Activated T-cell treated with anti-CD3 and anti-CD28 coated beads, Interleukin-2, amount 50 U/mL, for 24 hours (primary cell): ENCODE data around the gene KIF1A.
"Not testable (repeated sequence)": the region's sequence is repeated elsewhere in the genome, so short reads cannot be mapped to it uniquely, and the experiment has no call there.

ENCODE experiments used
- DNase-seq: peaks from one replicate; pipeline ENCODE4 v3.0.0-alpha.2; 2020
- H3K27ac Mint-ChIP-seq: 2 replicates; pipeline ENCODE4 v1.8.0; 2020; ENCODE audit warnings: mild to moderate bottlenecking, mixed read lengths
- H3K27me3 Mint-ChIP-seq: 2 replicates; pipeline ENCODE4 v1.8.0; 2020; ENCODE audit warnings: mixed read lengths
- H3K36me3 Mint-ChIP-seq: 2 replicates; pipeline ENCODE4 v1.8.0; 2020; ENCODE audit warnings: low read depth, mixed read lengths
- H3K4me1 Mint-ChIP-seq: 2 replicates; pipeline ENCODE4 v1.8.0; 2020; ENCODE audit warnings: low read depth, mixed read lengths
- H3K4me3 Mint-ChIP-seq: 2 replicates; pipeline ENCODE4 v1.8.0; 2020; ENCODE audit warnings: mild to moderate bottlenecking, moderate library complexity, mixed read lengths
- H3K9me3 Mint-ChIP-seq: 2 replicates; pipeline ENCODE4 v1.8.0; 2020; ENCODE audit warnings: mixed read lengths

The KIF1A gene

GRCh38 chr2:240705204-240705791 lies 114.7 kb downstream of the KIF1A start:
- Mint-ChIP-seq H3K4me1 (peaks cover 13% of the 10 kb centered on the region), H3K9me3 (no peaks in the 10 kb centered on the region), H3K27ac (no peak overlapping the region), H3K27me3 (peaks cover 23% of the 10 kb centered on the region), H3K4me3 (peak overlapping the region; percentile 45), H3K36me3 (no peaks in the 10 kb centered on the region)
- no peak for DNase-seq

- H3K4me3 Mint-ChIP-seq = peak overlapping the region; percentile 45
- H3K4me1 Mint-ChIP-seq = peaks cover 13% of the 10 kb centered on the region
- H3K36me3 Mint-ChIP-seq = no peaks in the 10 kb centered on the region
- H3K27ac Mint-ChIP-seq = no peak overlapping the region
- no peaks in the 10 kb centered on the region for H3K9me3 Mint-ChIP-seq
- peaks cover 23% of the 10 kb centered on the region for H3K27me3 Mint-ChIP-seq
- peak; percentile 63 for DNase-seq
Measured at GRCh38 chr2:240704651-240705050, 115.4 kb downstream of the KIF1A start.

- H3K27ac Mint-ChIP-seq = no peak overlapping the region
- H3K27me3 Mint-ChIP-seq = peaks cover 25% of the 10 kb centered on the region
- no peak for DNase-seq
- H3K4me3 Mint-ChIP-seq = no peak overlapping the region
- peaks cover 13% of the 10 kb centered on the region for H3K4me1 Mint-ChIP-seq
- H3K9me3 Mint-ChIP-seq = no peaks in the 10 kb centered on the region
- no peaks in the 10 kb centered on the region for H3K36me3 Mint-ChIP-seq
Measured at GRCh38 chr2:240703417-240704341, 116.3 kb downstream of the KIF1A start.

- Mint-ChIP-seq H3K4me3 (no peak overlapping the region), H3K4me1 (peaks cover 13% of the 10 kb centered on the region), H3K36me3 (no peaks in the 10 kb centered on the region), H3K9me3 (no peaks in the 10 kb centered on the region), H3K27ac (no peak overlapping the region), H3K27me3 (peaks cover 25% of the 10 kb centered on the region)
- no peak for DNase-seq
Measured at GRCh38 chr2:240702640-240703011, 117.4 kb downstream of the KIF1A start.

- no peak overlapping the region for H3K27ac Mint-ChIP-seq
- H3K4me1 Mint-ChIP-seq = peaks cover 13% of the 10 kb centered on the region
- no peak overlapping the region for H3K4me3 Mint-ChIP-seq
- H3K27me3 Mint-ChIP-seq = peaks cover 25% of the 10 kb centered on the region
- DNase-seq = no peak
- no peaks in the 10 kb centered on the region for H3K9me3 Mint-ChIP-seq
- H3K36me3 Mint-ChIP-seq = no peaks in the 10 kb centered on the region
Measured at GRCh38 chr2:240701736-240702639, 118.0 kb downstream of the KIF1A start.

- no peaks in the 10 kb centered on the region for H3K36me3 Mint-ChIP-seq
- no peak overlapping the region for H3K27ac Mint-ChIP-seq
- H3K9me3 Mint-ChIP-seq = no peaks in the 10 kb centered on the region
- H3K27me3 Mint-ChIP-seq = peaks cover 25% of the 10 kb centered on the region
- H3K4me1 Mint-ChIP-seq = peaks cover 13% of the 10 kb centered on the region
- no peak overlapping the region for H3K4me3 Mint-ChIP-seq
- no peak for DNase-seq
Measured at GRCh38 chr2:240701091-240701735, 118.8 kb downstream of the KIF1A start.

- peaks cover 24% of the 10 kb centered on the region for H3K27me3 Mint-ChIP-seq
- not testable (repeated sequence) for H3K27ac Mint-ChIP-seq, H3K9me3 Mint-ChIP-seq
Measured at GRCh38 chr2:240700616-240701015, 119.4 kb downstream of the KIF1A start.

GRCh38 chr2:240699835-240700234 lies 120.2 kb downstream of the KIF1A start:
- H3K27me3 Mint-ChIP-seq = peaks cover 16% of the 10 kb centered on the region
- not testable (repeated sequence) for H3K4me3 Mint-ChIP-seq, H3K4me1 Mint-ChIP-seq, H3K27ac Mint-ChIP-seq, H3K36me3 Mint-ChIP-seq, DNase-seq, H3K9me3 Mint-ChIP-seq

More at GRCh38 chr2:240700616-240701015, 119.4 kb downstream of the KIF1A start:
- not testable (repeated sequence) for H3K36me3 Mint-ChIP-seq, DNase-seq, H3K4me3 Mint-ChIP-seq
- H3K4me1 Mint-ChIP-seq = peaks cover 12% of the 10 kb centered on the region

- H3K4me1 Mint-ChIP-seq, H3K27ac Mint-ChIP-seq, DNase-seq, H3K9me3 Mint-ChIP-seq, H3K36me3 Mint-ChIP-seq, H3K4me3 Mint-ChIP-seq: not testable (repeated sequence)
- peaks cover 11% of the 10 kb centered on the region for H3K27me3 Mint-ChIP-seq
Measured at GRCh38 chr2:240698852-240699561, 121.0 kb downstream of the KIF1A start.

- not testable (repeated sequence) for H3K4me3 Mint-ChIP-seq, H3K36me3 Mint-ChIP-seq
Measured at GRCh38 chr2:240696469-240696868, 123.5 kb downstream of the KIF1A start.

GRCh38 chr2:240695593-240695992 lies 124.4 kb downstream of the KIF1A start:
- not testable (repeated sequence) for H3K4me1 Mint-ChIP-seq, H3K4me3 Mint-ChIP-seq, H3K27ac Mint-ChIP-seq, H3K36me3 Mint-ChIP-seq, DNase-seq, H3K27me3 Mint-ChIP-seq, H3K9me3 Mint-ChIP-seq

More at GRCh38 chr2:240696469-240696868, 123.5 kb downstream of the KIF1A start:
- DNase-seq, H3K27ac Mint-ChIP-seq, H3K9me3 Mint-ChIP-seq, H3K27me3 Mint-ChIP-seq, H3K4me1 Mint-ChIP-seq: not testable (repeated sequence)

GRCh38 chr2:240694304-240694703 lies 125.7 kb downstream of the KIF1A start:
- H3K4me1 Mint-ChIP-seq, DNase-seq, H3K27me3 Mint-ChIP-seq, H3K9me3 Mint-ChIP-seq, H3K36me3 Mint-ChIP-seq, H3K27ac Mint-ChIP-seq, H3K4me3 Mint-ChIP-seq: not testable (repeated sequence)

GRCh38 chr2:240692583-240693561 lies 127.1 kb downstream of the KIF1A start:
- H3K36me3 Mint-ChIP-seq, H3K27me3 Mint-ChIP-seq, H3K4me3 Mint-ChIP-seq, DNase-seq, H3K9me3 Mint-ChIP-seq, H3K4me1 Mint-ChIP-seq, H3K27ac Mint-ChIP-seq: not testable (repeated sequence)
